CD8-positive, alpha-beta memory T cell (primary cell): ENCODE results near the gene CEP57. TPM values are rescaled to one million over a fixed set of nuclear protein-coding genes. Genes with fewer than 3 reads are reported as not detected.

Experiments
- CTCF ChIA-PET: fragments of 350-600 bp; sonication (Branson Sonifier 250); formaldehyde crosslinking; loops from one replicate; lab custom pipeline; 2021; ENCODE audit warnings: antibody characterized with exemption; lab: Charles Lee
- POLR2A ChIA-PET: fragments of 350-600 bp; sonication (Branson Sonifier 250); formaldehyde crosslinking; loops from one replicate; lab custom pipeline; 2021; ENCODE audit warnings: antibody characterized with exemption; lab: Charles Lee
- DNase-seq, 5 donors: peaks; one replicate each; pipeline versions ENCODE4 v3.0.0 to v3.0.0-alpha.2; 2020 to 2022; ENCODE audit warnings: mixed read lengths in 1 of 5
- H3K27ac ChIP-seq: one replicate; pipeline ENCODE4 v1.7.0; 2013; ENCODE audit warnings: low read depth, mild to moderate bottlenecking, low read length, moderate library complexity
- H3K27me3 ChIP-seq: 2 replicates; pipeline ENCODE4 v1.7.0; 2013; ENCODE audit warnings: low read length, mild to moderate bottlenecking; ENCODE audit not compliant: insufficient read depth, poor library complexity, severe bottlenecking
- H3K36me3 ChIP-seq: 2 replicates; pipeline ENCODE4 v1.7.0; 2013; ENCODE audit warnings: mild to moderate bottlenecking, low read length, moderate library complexity; ENCODE audit not compliant: insufficient read depth
- H3K4me1 ChIP-seq: 2 replicates; pipeline ENCODE4 v1.7.0; 2013; ENCODE audit warnings: mild to moderate bottlenecking, low read length, moderate library complexity; ENCODE audit not compliant: insufficient read depth
- H3K4me3 ChIP-seq: 2 replicates; pipeline ENCODE4 v1.7.0; 2013; ENCODE audit warnings: mild to moderate bottlenecking, low read length
- H3K9me3 ChIP-seq: 2 replicates; pipeline ENCODE4 v1.7.0; 2013; ENCODE audit warnings: mild to moderate bottlenecking, low read length
- H3K27ac Mint-ChIP-seq, 8 donors: one replicate each; pipeline ENCODE4 v1.8.0; 2020 to 2021; ENCODE audit warnings: mixed read lengths in 8 of 8, mild to moderate bottlenecking in 6 of 8, inconsistent platforms in 3 of 8, moderate library complexity in 3 of 8
- H3K27me3 Mint-ChIP-seq, 2 donors: one replicate each; pipeline ENCODE4 v1.8.0; 2020 to 2021; ENCODE audit warnings: mixed read lengths in 2 of 2, mild to moderate bottlenecking in 1 of 2, moderate library complexity in 1 of 2
- H3K36me3 Mint-ChIP-seq, 3 donors: one replicate each; pipeline ENCODE4 v1.8.0; 2020 to 2021; ENCODE audit warnings: mixed read lengths in 3 of 3, inconsistent platforms in 1 of 3, mild to moderate bottlenecking in 1 of 3
- H3K4me1 Mint-ChIP-seq, 3 donors: one replicate each; pipeline ENCODE4 v1.8.0; 2020 to 2021; ENCODE audit warnings: mixed read lengths in 3 of 3, inconsistent platforms in 1 of 3, mild to moderate bottlenecking in 1 of 3
- H3K4me3 Mint-ChIP-seq, 7 donors: one replicate each; pipeline ENCODE4 v1.8.0; 2020 to 2021; ENCODE audit warnings: mixed read lengths in 7 of 7, mild to moderate bottlenecking in 6 of 7, moderate library complexity in 4 of 7, inconsistent platforms in 2 of 7
- H3K9me3 Mint-ChIP-seq, 5 donors: one replicate each; pipeline ENCODE4 v1.8.0; 2020 to 2022; ENCODE audit warnings: mixed read lengths in 5 of 5, mild to moderate bottlenecking in 3 of 5, moderate library complexity in 2 of 5, inconsistent platforms in 1 of 5
- polyA plus RNA-seq: library from polyadenylated mRNA; unstranded; fragments of 300-500 nt; fragmentation: Illumina TruSeq; gene quantifications from one replicate; pipeline ENCODE4 v1.2.3, GENCODE V29; 2021
- total RNA-seq, 2 experiments: library from RNA; stranded (reverse); gene quantifications; one replicate each; pipeline ENCODE4 v1.2.3, GENCODE V29; 2021

The CEP57 gene
- total and polyA plus RNA-seq, 3 experiments from 2014 or later = 46.1 to 64.4 (median 63.7) TPM

- H3K27ac Mint-ChIP-seq = peak overlapping the region in 2 of 8 donors; percentile 10 to 82
- H3K4me3 ChIP-seq = no peak overlapping the region
- DNase-seq = no peak
- H3K27me3 ChIP-seq = no peaks in the 10 kb centered on the region
- H3K9me3 ChIP-seq = no peaks in the 10 kb centered on the region
- H3K4me1 ChIP-seq = no peaks in the 10 kb centered on the region
- H3K27ac ChIP-seq = no peak overlapping the region
- CTCF ChIA-PET = no interaction called here
- H3K4me1 Mint-ChIP-seq = peaks cover 0 to 1% (median 0%) of the 10 kb centered on the region in 3 donors
- H3K9me3 Mint-ChIP-seq = no peaks in the 10 kb centered on the region
- POLR2A ChIA-PET = no interaction called here
- H3K36me3 ChIP-seq = peaks cover 11% of the 10 kb centered on the region
- no peak overlapping the region for H3K4me3 Mint-ChIP-seq
- H3K36me3 Mint-ChIP-seq = peaks cover 0 to 63% (median 21%) of the 10 kb centered on the region in 3 donors
- H3K27me3 Mint-ChIP-seq = peaks cover 0 to 1% of the 10 kb centered on the region in 2 donors
Observed at GRCh38 chr11:95816037-95816436, 25.7 kb downstream of the CEP57 start.

GRCh38 chr11:95821640-95822039, 31.3 kb downstream of the CEP57 start:
- Mint-ChIP-seq H3K27ac (peak overlapping the region in 3 of 8 donors; percentile 15 to 76 (median 17)), H3K4me1 (no peaks in the 10 kb centered on the region), H3K36me3 (peaks cover 4 to 79% (median 24%) of the 10 kb centered on the region in 3 donors), H3K9me3 (no peaks in the 10 kb centered on the region), H3K4me3 (no peak overlapping the region), H3K27me3 (no peaks in the 10 kb centered on the region)
- POLR2A ChIA-PET = no interaction called here
- Histone ChIP-seq H3K27me3 (no peaks in the 10 kb centered on the region), H3K9me3 (no peaks in the 10 kb centered on the region), H3K4me3 (no peak overlapping the region), H3K4me1 (no peaks in the 10 kb centered on the region), H3K36me3 (peaks cover 16% of the 10 kb centered on the region), H3K27ac (no peak overlapping the region)
- DNase-seq = no peak
- CTCF ChIA-PET = no interaction called here

- H3K27me3 ChIP-seq = no peaks in the 10 kb centered on the region
- H3K9me3 ChIP-seq = no peaks in the 10 kb centered on the region
- Mint-ChIP-seq H3K4me3 (no peak overlapping the region), H3K9me3 (no peaks in the 10 kb centered on the region), H3K4me1 (no peaks in the 10 kb centered on the region), H3K36me3 (peaks cover 4 to 71% (median 22%) of the 10 kb centered on the region in 3 donors), H3K27ac (no peak overlapping the region), H3K27me3 (no peaks in the 10 kb centered on the region)
- DNase-seq = no peak
- ChIA-PET CTCF (interaction anchor here (1.2 kb wide), 1 partner anchor 8 kb away, joined by 3 read pairs; no protein-coding TSS in a partner anchor), POLR2A (no interaction called here)
- H3K36me3 ChIP-seq = peaks cover 10% of the 10 kb centered on the region
- no peaks in the 10 kb centered on the region for H3K4me1 ChIP-seq
- H3K27ac ChIP-seq = no peak overlapping the region
- no peak overlapping the region for H3K4me3 ChIP-seq
Observed at GRCh38 chr11:95827696-95828095, 37.4 kb downstream of the CEP57 start.

GRCh38 chr11:95829580-95830259, 39.4 kb downstream of the CEP57 start:
- H3K27ac Mint-ChIP-seq = peak overlapping the region in 6 of 8 donors; percentile 0 to 37 (median 18)
- H3K4me1 Mint-ChIP-seq = no peaks in the 10 kb centered on the region
- H3K27me3 ChIP-seq = no peaks in the 10 kb centered on the region
- no peak overlapping the region for H3K27ac ChIP-seq
- no peak for DNase-seq
- ChIA-PET POLR2A (no interaction called here), CTCF (interaction anchor here (1.3 kb wide), 1 partner anchor 37 kb away, joined by 3 read pairs; no protein-coding TSS in a partner anchor)
- no peaks in the 10 kb centered on the region for H3K4me1 ChIP-seq
- peaks cover 4 to 73% (median 23%) of the 10 kb centered on the region in 3 donors for H3K36me3 Mint-ChIP-seq
- H3K9me3 ChIP-seq = no peaks in the 10 kb centered on the region
- no peak overlapping the region for H3K4me3 Mint-ChIP-seq
- peaks cover 12% of the 10 kb centered on the region for H3K36me3 ChIP-seq
- H3K27me3 Mint-ChIP-seq = no peaks in the 10 kb centered on the region
- H3K9me3 Mint-ChIP-seq = no peaks in the 10 kb centered on the region
- no peak overlapping the region for H3K4me3 ChIP-seq

GRCh38 chr11:95831198-95831883, 41.0 kb downstream of the CEP57 start:
- Histone ChIP-seq H3K27ac (no peak overlapping the region), H3K36me3 (peaks cover 13% of the 10 kb centered on the region), H3K9me3 (no peaks in the 10 kb centered on the region), H3K27me3 (no peaks in the 10 kb centered on the region), H3K4me3 (no peak overlapping the region), H3K4me1 (no peaks in the 10 kb centered on the region)
- Mint-ChIP-seq H3K36me3 (peaks cover 0 to 75% (median 20%) of the 10 kb centered on the region in 3 donors), H3K9me3 (no peaks in the 10 kb centered on the region), H3K4me1 (no peaks in the 10 kb centered on the region), H3K27ac (peak overlapping the region in 3 of 8 donors; percentile 13 to 58 (median 25)), H3K4me3 (no peak overlapping the region), H3K27me3 (no peaks in the 10 kb centered on the region)
- CTCF ChIA-PET = interaction anchor here (0.9 to 1.3 kb wide), 2 partner anchors 38 to 562 kb away, joined by 3 read pairs; no protein-coding TSS in a partner anchor
- no peak for DNase-seq
- POLR2A ChIA-PET = no interaction called here

GRCh38 chr11:95832763-95833162, 42.5 kb downstream of the CEP57 start:
- no peaks in the 10 kb centered on the region for H3K4me1 Mint-ChIP-seq
- no peaks in the 10 kb centered on the region for H3K27me3 Mint-ChIP-seq
- peaks cover 0 to 78% (median 23%) of the 10 kb centered on the region in 3 donors for H3K36me3 Mint-ChIP-seq
- DNase-seq = no peak
- CTCF ChIA-PET = interaction anchor here (0.7 to 1.8 kb wide), 2 partner anchors 11 to 570 kb away, joined by 3 read pairs; no protein-coding TSS in a partner anchor
- Histone ChIP-seq H3K27ac (no peak overlapping the region), H3K4me3 (no peak overlapping the region), H3K9me3 (no peaks in the 10 kb centered on the region), H3K27me3 (no peaks in the 10 kb centered on the region), H3K36me3 (peaks cover 18% of the 10 kb centered on the region), H3K4me1 (no peaks in the 10 kb centered on the region)
- H3K27ac Mint-ChIP-seq = peak overlapping the region in 3 of 8 donors; percentile 1 to 25 (median 5)
- no peaks in the 10 kb centered on the region for H3K9me3 Mint-ChIP-seq
- POLR2A ChIA-PET = no interaction called here
- no peak overlapping the region for H3K4me3 Mint-ChIP-seq

- Histone ChIP-seq H3K4me1 (no peaks in the 10 kb centered on the region), H3K27me3 (no peaks in the 10 kb centered on the region), H3K27ac (no peak overlapping the region), H3K36me3 (peaks cover 18% of the 10 kb centered on the region), H3K4me3 (no peak overlapping the region), H3K9me3 (no peaks in the 10 kb centered on the region)
- ChIA-PET POLR2A (no interaction called here), CTCF (interaction anchor here (1.8 kb wide), 1 partner anchor 569 kb away, joined by 3 read pairs; no protein-coding TSS in a partner anchor)
- Mint-ChIP-seq H3K27ac (peak overlapping the region in 2 of 8 donors; percentile 69 to 72), H3K4me3 (no peak overlapping the region), H3K4me1 (no peaks in the 10 kb centered on the region), H3K27me3 (no peaks in the 10 kb centered on the region), H3K9me3 (no peaks in the 10 kb centered on the region), H3K36me3 (peaks cover 0 to 78% (median 20%) of the 10 kb centered on the region in 3 donors)
- DNase-seq = no peak
Observed at GRCh38 chr11:95833378-95833777, 43.1 kb downstream of the CEP57 start.

- peaks cover 18% of the 10 kb centered on the region for H3K36me3 ChIP-seq
- no peaks in the 10 kb centered on the region for H3K27me3 ChIP-seq
- H3K9me3 ChIP-seq = no peaks in the 10 kb centered on the region
- no peak overlapping the region for H3K27ac Mint-ChIP-seq
- no peaks in the 10 kb centered on the region for H3K9me3 Mint-ChIP-seq
- H3K36me3 Mint-ChIP-seq = peaks cover 0 to 84% (median 15%) of the 10 kb centered on the region in 3 donors
- no peaks in the 10 kb centered on the region for H3K4me1 Mint-ChIP-seq
- no peak overlapping the region for H3K4me3 Mint-ChIP-seq
- CTCF ChIA-PET = interaction anchor here (0.8 to 2.7 kb wide), 10 partner anchors 8 to 628 kb away, joined by 3 to 20 read pairs (median 4); partner anchors contain the start of genes CEP57 and MAML2
- POLR2A ChIA-PET = interaction anchor here (1.5 kb wide), 1 partner anchor 555 kb away, joined by 3 read pairs; the partner anchor contains the start of genes CCDC82 and JRKL
- H3K4me1 ChIP-seq = no peaks in the 10 kb centered on the region
- no peak overlapping the region for H3K4me3 ChIP-seq
- no peak overlapping the region for H3K27ac ChIP-seq
- no peak for DNase-seq
- no peaks in the 10 kb centered on the region for H3K27me3 Mint-ChIP-seq
Observed at GRCh38 chr11:95835351-95835750, 45.1 kb downstream of the CEP57 start.
